ENCODE results near the gene HPF1.

HPF1 gene

DNA sequence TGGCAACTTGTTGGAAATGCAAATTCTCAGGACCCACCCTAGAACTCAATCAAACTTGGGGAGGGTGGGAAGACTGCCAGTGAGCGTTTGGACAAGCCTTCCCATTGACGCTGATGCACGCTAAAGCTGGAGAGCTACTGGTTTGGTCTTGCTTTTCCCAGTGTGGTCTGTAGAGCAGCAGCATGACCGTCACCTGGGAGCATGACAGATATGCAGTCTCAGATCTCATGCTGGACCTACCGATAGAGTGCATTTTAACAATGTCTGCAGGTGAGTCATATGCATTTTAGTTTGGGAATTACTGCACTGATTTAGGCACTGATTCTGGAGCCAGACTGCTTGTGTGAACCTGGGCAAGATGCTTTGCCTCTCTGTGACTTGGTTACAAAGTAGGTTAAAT lies 27.2 kb downstream of the HPF1 start:
- no peak for DNase-seq

DNA sequence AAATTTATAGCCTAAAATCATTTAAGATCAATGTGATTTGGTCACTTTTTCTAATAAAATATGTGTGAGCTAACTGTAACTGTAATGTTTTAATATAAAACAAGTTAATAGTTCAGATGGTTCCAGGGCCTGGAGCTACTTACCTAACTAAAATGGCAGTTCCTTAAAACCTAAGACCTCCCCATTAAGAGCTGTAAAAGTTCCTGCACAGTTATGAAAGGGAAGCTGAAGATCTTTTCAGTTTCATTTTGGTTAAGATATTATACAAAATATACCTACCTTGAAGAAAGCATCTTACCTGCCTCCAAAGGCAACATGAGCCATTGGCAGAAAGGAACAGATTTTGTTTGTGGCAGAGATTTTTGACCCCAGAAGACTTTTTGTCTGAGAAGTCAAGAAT lies 30.1 kb downstream of the HPF1 start:
- DNase-seq, result no peak

- DNase-seq, result no peak
Observed at GRCh38 chr4:169724260-169724659, 33.5 kb downstream of the HPF1 start.

DNA sequence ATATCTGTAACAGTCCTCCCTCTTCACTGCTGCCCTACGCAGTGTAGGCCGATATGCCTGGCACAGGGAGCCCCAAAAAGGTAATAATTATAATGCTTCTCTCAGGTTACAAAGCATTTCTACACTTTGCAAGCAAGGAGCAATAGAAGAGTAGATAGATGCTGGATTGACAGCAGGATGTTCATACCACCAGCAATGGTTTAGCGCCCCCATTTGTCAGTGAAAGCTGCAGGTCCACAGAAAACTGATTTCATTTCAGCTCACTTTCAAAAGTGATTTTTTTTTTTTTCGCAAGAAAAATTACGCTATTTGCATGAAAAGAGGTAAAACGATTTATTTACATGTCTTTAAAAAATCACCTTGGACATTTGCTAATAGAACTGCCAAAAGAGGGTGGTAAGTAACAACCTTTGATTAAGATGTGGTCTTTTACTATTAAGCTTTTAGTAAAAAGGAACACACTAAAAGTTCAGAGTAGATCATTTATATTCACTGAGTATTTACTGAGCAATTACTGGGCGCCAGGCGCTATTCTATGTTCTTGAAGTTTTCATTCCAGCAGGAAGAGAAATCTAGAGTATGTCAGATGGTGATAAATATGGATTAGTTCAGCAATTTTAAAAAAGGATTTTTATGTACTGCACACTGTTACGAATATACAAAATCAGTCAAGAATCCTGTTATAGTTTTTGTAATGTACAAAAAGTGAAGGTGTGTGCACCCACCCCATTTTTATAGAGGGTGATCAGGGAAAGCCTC lies 34.4 kb downstream of the HPF1 start:
- DNase-seq, result no peak

DNA sequence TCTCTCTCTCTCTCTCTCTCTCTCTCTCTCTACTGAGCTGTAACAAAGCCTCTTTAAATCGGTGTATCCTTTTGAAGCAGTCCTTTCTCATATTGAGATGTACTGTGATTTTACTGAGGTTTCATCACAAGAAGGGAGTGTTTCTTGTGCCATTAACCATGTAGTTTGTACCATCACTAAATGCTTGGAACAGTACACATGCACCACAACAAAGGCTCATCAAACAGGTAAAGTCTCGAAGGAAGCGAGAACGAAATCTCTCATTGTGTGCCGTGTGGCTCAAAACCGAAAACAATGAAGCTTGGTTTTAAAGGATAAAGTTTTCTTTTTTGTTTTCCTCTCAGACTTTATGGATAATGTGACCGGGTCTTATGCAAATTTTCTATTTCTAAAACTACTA lies 37.2 kb downstream of the HPF1 start:
- DNase-seq, result no peak

DNA sequence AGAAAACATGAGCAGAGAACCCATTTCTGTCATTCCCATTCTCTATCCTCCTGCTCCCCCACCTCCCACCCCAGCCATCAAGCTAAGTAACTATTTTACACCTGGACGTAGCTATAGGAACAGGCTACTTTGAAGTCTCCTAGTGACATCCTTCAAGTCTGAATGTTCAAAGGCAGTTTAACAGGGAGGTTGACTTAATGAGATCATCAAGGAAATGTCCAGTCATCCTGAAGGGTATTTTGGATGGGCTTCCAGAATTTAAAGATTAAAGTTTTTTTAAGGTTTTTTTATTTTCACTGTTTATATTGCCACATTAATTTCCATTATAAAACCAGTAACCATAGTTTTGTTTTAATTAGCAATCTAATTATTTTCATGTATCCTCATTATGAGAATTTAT lies 41.1 kb downstream of the HPF1 start:
- no peak for DNase-seq

- DNase-seq, result no peak
Observed at GRCh38 chr4:169715826-169716225, 41.9 kb downstream of the HPF1 start.

GRCh38 chr4:169707958-169708643 lies 49.6 kb downstream of the HPF1 start:
- no peak for DNase-seq

DNA sequence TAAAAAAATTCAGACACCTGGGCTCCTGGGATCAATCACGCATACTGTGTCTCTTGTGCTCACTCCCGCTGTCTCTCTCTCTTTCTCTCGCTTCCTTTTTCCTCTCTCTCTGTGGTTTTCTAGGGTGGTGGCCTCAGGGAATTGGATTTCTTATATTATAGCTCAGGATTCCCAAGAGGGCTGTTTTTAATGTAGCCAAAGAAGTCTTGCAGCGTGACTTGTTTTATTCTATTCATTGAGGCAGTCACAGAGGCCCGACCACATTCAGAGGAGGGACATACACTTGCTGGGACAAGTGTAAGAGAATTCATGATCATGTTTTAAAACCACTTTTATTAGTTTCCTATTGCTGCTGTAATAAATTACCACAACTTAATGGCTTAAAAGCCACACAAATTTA lies 59.4 kb downstream of the HPF1 start:
- DNase-seq, result no peak

DNA sequence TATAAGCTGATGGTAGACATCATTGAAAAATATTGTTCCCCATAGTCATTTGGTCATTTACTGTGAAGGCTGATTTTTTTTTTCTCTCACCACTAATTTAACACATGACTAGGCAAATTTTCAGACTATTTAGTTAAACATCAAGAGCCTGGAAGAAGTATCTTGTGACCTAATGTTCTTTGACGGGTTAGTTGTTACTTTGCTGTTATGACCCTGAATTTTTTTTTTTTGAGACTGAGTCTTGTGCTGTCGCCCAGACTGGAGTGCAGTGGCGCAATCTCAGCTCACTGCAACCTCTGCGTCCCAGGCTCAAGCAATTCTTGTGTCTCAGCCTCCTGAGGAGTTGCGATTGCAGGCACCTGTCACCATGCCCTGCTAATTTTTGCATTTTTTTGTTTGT lies 67.0 kb downstream of the HPF1 start:
- no peak for DNase-seq

DNA sequence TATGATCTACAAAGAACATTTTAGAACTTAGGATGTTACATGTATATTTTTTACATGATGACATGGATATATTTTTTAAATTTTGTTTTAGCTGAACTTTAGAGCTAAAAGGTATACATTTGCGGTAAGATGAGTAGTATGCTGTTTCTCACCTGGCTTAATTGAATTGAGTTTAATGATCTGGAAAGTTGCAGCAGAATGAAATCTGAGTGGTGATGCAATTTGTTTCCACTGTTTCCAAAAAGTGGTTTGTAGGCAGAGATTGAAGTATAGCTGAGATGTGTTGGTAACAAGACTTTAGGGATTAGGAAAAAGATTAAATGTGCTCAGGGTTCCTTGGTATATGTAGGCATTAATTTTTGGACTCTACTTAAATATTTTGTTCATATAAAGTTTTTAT lies 68.1 kb downstream of the HPF1 start:
- no peak for DNase-seq

DNA sequence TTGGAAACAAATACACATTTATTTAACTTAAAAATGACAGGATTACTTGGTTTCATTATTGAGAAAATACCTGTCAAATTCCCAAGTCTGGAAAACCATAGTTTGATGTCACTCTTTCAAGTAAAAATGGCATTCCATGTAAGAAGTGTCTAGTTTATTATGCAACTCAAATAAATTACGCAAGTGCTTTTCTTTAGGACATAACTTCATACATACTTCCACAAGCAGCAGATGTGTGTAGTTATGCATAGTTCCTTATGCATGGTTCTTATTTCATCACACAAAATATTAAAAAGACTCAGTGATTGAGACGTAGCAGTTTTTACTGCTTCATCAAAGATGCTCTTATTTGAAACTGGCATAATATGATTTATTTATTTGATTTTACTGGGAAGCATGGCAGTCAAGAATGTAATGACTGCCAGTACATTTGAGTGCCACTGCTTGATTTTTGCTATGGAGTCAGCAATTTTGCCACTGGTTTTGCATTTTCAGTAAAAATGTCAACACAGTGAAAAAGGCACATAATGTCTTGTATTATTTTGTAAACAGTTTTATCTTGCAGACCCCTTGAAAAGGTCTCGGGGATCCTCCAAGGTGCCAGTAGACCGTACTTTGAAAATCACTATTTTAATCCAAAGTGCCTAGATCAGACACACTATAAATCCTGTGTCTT lies 75.2 kb downstream of the HPF1 start:
- peak; percentile 33 for DNase-seq

Measured in GF-D8 (cell line).